ENCODE data around the gene RHBDF1.

RHBDF1 gene

GRCh38 chr16:78444-79150, 6.2 kb upstream of the RHBDF1 start:
- no peak for TF ChIP-seq GLIS3 (CRISPR knock-in tag; IDR thresholded peaks at IDR 0.05)
- TF ChIP-seq TSHZ2 (CRISPR knock-in tag; IDR thresholded peaks at IDR 0.05), result no peak
- no peak for TF ChIP-seq ZFP30 (CRISPR knock-in tag; IDR thresholded peaks at IDR 0.05)
- peak; percentile 28 for ATAC-seq

- peak; percentile 70 for ATAC-seq
- TF ChIP-seq TCF4 (CRISPR knock-in tag; IDR thresholded peaks at IDR 0.05; ENCODE audit: borderline replicate concordance) (no peak), BACH2 (CRISPR knock-in tag; IDR thresholded peaks at IDR 0.05; ENCODE audit: borderline replicate concordance) (no peak), TSHZ2 (CRISPR knock-in tag; IDR thresholded peaks at IDR 0.05) (no peak), ZFP30 (CRISPR knock-in tag; IDR thresholded peaks at IDR 0.05) (no peak), SNAI2 (CRISPR knock-in tag; IDR thresholded peaks at IDR 0.05) (no peak), ZFP3 (CRISPR knock-in tag; IDR thresholded peaks at IDR 0.05) (no peak)
- TF ChIP-seq, protein P1, sequence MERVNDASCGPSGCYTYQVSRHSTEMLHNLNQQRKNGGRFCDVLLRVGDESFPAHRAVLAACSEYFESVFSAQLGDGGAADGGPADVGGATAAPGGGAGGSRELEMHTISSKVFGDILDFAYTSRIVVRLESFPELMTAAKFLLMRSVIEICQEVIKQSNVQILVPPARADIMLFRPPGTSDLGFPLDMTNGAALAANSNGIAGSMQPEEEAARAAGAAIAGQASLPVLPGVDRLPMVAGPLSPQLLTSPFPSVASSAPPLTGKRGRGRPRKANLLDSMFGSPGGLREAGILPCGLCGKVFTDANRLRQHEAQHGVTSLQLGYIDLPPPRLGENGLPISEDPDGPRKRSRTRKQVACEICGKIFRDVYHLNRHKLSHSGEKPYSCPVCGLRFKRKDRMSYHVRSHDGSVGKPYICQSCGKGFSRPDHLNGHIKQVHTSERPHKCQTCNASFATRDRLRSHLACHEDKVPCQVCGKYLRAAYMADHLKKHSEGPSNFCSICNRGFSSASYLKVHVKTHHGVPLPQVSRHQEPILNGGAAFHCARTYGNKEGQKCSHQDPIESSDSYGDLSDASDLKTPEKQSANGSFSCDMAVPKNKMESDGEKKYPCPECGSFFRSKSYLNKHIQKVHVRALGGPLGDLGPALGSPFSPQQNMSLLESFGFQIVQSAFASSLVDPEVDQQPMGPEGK (CRISPR knock-in tag; IDR thresholded peaks at IDR 0.05; ENCODE audit: borderline replicate concordance), result peak; percentile 51; the same call in 1 of the 2 replicates
These were observed 5.5 kb upstream of the RHBDF1 start, which contains the start of gene MPG for GRCh38 chr16:77807-78443. MPG (plus strand) TSS chr16:78225; CDS start chr16:78310, 85 bp downstream.

GRCh38 chr16:77273-77806, 4.9 kb upstream of the RHBDF1 start:
- TF ChIP-seq ZFP3 (CRISPR knock-in tag; IDR thresholded peaks at IDR 0.05), result no peak
- no peak for TF ChIP-seq ZNF8 (CRISPR knock-in tag; IDR thresholded peaks at IDR 0.05)
- TF ChIP-seq, protein P2, sequence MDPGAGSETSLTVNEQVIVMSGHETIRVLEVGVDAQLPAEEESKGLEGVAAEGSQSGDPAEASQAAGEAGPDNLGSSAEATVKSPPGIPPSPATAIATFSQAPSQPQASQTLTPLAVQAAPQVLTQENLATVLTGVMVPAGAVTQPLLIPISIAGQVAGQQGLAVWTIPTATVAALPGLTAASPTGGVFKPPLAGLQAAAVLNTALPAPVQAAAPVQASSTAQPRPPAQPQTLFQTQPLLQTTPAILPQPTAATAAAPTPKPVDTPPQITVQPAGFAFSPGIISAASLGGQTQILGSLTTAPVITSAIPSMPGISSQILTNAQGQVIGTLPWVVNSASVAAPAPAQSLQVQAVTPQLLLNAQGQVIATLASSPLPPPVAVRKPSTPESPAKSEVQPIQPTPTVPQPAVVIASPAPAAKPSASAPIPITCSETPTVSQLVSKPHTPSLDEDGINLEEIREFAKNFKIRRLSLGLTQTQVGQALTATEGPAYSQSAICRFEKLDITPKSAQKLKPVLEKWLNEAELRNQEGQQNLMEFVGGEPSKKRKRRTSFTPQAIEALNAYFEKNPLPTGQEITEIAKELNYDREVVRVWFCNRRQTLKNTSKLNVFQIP (CRISPR knock-in tag; IDR thresholded peaks at IDR 0.05; ENCODE audit: borderline replicate concordance, low read depth), result no peak
- no peak for TF ChIP-seq GLIS3 (CRISPR knock-in tag; IDR thresholded peaks at IDR 0.05)
- no peak for TF ChIP-seq ARNTL (CRISPR knock-in tag; IDR thresholded peaks at IDR 0.05; ENCODE audit: borderline replicate concordance, low read depth)
- no peak for TF ChIP-seq SNAI2 (CRISPR knock-in tag; IDR thresholded peaks at IDR 0.05)
- TF ChIP-seq, protein P1 (CRISPR knock-in tag; IDR thresholded peaks at IDR 0.05; ENCODE audit: borderline replicate concordance), result no peak
- ATAC-seq, result peak; percentile 47
